C1 segment of cervical spinal cord (tissue), 14 donors: Measurements from ENCODE around the gene MLH1.

Experiments
- DNase-seq, 14 donors: peaks; one replicate each; lab custom pipeline; 2025; lab: John Stamatoyannopoulos, UW

Gene MLH1

DNA sequence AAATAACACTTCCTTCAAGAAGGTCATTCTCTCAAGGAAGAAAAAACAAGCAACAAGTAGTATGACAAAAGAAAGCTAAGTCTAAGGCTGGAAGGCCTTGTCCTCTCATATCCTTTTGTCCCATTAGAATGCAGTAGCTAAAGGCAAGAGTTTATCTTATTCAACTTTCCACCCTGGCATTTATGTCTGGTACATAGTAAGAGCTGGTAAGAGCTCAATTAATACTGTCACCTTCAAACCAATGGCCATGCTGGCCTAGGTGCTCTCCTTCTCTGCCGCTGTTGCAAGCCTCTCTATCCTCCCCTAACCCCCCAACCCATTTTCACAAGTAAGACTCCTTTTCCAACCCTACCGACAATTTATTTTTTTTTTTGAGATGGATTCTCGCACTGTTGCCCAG is 99.2 kb downstream of the MLH1 start:
- DNase-seq, result no peak

DNA sequence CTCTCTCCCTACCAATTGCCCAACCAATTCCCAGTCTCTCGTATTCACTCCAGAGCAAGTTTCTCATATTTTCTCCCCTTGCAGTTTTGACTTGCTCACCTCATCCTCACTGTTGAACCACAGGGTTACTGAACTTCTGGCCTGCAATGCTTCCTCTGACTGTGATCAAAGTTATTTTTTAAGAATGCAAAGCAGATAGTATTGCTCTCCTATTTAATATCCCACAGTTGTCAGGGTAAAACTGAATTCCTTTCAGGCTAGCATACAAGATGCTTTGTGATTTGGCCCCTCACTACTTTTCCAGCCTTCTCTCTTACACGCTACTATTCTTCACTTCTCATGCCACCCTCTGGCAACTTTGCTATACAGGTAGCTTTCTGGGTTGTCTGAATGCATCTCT is 100.2 kb downstream of the MLH1 start:
- DNase-seq, result no peak

DNA sequence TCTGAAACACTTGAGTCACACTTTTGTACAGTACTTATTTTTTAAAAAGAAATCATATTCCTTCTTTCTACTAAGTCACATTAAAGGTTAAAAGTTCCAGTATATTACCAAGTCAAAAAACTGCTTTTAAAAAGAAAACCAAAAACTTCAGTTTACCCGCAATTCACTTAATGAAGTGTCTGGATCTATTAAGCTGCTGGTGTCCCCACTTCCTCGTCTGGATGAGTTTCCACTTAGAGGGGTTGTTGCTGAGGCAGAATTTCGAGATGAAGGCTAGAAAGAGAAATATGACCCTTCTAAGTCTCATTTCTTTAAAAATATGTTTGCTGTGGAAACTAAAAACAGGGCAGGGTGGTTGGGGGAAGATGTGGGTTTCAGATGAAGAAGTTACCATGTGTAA is 101.3 kb downstream of the MLH1 start:
- DNase-seq, result no peak

DNA sequence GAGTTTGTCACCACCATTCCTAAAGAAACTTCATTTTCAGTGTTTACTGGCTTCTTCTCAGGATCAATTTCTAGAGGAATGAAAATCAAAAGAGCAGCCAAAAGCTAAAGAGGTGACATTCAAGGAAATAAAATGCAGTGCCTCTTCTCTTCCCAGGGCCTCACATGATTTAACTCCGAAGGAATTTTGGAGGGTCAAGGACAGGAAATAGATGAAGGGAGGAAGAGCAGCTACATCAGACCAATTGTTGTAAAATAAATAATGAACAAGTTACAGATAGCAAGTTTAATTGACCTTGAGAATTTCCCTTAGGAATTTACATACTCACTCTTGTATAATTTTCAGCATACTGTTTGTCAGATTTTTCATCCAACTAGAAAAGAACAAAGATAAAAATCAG is 103.0 kb downstream of the MLH1 start:
- DNase-seq, result no peak

DNA sequence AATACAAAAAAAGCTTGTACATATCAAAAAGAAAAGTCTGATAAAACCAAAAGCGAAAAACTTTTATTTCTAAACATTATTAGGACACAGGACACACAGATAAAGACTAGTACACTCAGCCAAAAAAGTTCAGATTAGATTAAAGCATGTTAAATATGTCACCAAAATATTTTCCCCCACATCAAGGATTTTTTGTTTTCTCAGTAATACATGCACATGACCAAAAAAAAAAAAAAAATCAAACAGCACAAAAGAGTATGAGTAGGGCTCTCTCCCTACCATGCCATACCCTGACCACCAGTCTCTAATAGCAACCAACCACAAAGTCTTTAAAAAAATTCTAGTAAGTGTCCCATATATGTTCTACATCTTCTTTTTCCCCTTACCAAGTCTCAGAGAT is 103.7 kb downstream of the MLH1 start:
- no peak for DNase-seq

DNA sequence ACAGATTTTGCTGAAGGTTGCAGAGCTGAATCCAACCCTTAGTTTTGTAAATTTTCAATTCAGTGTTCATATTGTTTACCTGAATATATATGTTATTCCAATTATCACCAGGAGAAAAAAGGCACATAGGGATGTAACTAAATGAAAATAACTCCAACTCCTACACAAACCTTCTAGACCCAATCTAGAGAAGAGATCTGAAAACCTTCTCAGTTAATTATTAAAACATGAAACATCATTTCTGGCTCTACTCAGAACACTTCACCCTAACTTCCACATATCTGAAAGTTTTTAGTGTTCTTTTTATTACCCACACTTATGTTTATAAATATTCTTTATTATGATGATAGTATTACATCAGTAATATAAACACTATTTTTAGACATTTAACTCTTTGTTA is 104.5 kb downstream of the MLH1 start:
- DNase-seq, result no peak

DNA sequence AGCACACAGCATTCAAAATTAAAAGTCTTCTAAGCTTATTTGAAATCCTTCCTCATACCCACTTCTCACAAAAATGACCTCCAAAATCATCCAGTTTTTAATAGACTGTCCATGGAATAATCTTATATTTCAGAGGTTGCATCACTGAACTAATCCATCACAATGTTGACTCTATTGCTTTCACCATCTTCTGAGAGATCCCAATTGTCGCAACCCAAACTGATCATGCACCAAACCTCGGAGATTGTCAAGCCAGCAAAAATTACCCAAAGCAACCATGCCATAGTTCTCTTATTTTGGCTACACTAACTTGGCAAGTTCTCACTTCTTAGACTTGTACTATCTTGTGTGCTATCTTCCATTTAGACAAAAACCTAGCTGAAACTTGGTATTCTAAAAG is 105.6 kb downstream of the MLH1 start:
- DNase-seq, result no peak

DNA sequence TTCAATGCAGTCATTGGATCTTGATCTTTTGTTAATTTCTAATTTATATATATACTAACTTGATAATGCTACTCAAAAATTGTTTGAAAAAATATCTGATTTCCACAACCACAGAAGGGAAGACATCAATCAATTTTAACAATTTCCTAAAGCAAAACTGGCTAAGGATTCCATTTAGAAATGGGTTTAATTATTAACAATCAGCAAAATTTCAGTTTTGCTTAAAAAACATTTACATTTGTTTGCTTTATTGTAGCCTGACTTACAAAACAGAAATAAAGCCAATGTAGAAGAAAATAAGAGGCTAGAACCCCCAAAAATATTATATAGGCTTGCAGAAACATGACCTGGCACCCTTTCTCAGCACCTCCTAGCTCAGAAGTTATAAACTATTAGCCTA is 106.2 kb downstream of the MLH1 start:
- DNase-seq, result no peak

DNA sequence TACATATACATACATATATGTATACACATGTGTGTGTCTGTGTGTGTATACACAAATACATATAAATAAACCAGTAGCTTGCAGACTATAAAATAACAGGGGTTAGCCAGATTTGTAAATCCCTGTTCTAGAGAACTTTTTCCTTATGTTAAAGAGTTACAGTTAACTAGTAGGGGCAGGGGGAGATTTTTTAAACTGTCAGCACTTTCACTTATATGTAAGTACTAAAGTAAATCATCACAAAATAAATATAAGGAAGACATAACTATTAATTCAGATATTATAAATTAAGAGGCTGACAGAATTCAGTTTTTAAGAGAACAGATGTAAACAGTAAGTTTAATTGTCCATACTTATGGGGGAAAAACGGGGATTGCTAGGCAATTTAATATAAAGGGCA is 107.1 kb downstream of the MLH1 start:
- no peak for DNase-seq
